ENCODE data around the gene TTI1. TPM values are rescaled to one million over a fixed set of nuclear protein-coding genes. Genes with fewer than 3 reads are reported as not detected.

The TTI1 gene
- total RNA-seq, 1 experiment from 2014 or later, result 26.9 TPM

DNA sequence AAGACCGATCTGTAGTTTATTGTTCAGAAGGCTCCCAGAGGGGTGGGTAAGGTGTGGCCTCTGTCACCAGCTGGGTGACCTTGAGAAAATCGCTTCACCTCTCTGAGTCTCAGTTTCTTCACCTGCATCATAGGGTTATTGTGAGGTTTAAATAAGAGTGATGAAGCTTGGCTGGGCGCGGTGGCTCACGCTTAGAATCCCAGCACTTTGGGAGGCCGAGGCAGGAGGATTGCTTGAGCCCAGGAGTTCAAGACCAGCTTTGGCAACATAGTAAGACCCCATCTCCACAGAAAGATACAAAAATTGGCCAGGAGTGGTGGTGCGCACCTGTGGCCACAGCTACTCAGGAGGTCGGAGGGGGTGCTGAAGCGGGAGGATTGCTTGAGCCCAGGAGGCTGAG, 94.3 kb downstream of the TTI1 start:
- no peaks in the 10 kb centered on the region for H3K27me3 ChIP-seq (ENCODE audit: insufficient read depth, low read length)
- no peak overlapping the region for H3K27ac ChIP-seq (ENCODE audit: low read depth, low read length)
- no TSS peak for BruUV-seq (replicated peaks)
- no peak overlapping the region for H3K9ac ChIP-seq (ENCODE audit: low read length)
- intact Hi-C loops (cut with micrococcal nuclease), result no loop called here
- no peaks in the 10 kb centered on the region for H3K9me2 ChIP-seq (ENCODE audit: insufficient read depth)
- no peaks in the 10 kb centered on the region for H3K79me2 ChIP-seq (ENCODE audit: insufficient read depth, low read length)
- no peaks in the 10 kb centered on the region for H3K9me3 ChIP-seq (ENCODE audit: control insufficient read depth in 1 of 2, insufficient read depth in 1 of 2, low read depth in 1 of 2, low read length in 2 of 2)
- no peak overlapping the region for H3K4me2 ChIP-seq (ENCODE audit: low read length)
- ATAC-seq (no peak), DNase-seq (ENCODE audit: low read depth, low spot score) (no peak)
- H4K20me1 ChIP-seq (ENCODE audit: insufficient read depth), result no peaks in the 10 kb centered on the region
- no peak overlapping the region for H3K4me3 ChIP-seq (replicated peaks in 1 of 2; ENCODE audit: low read depth in 1 of 2, low read length in 2 of 2)
- no peaks in the 10 kb centered on the region for H3K4me1 ChIP-seq (ENCODE audit: control insufficient read depth in 1 of 2, insufficient read depth in 2 of 2, low read length in 2 of 2)
- ChIA-PET RAD21 (ENCODE audit: low non-redundant PET in 1 of 2, low total read pairs in 2 of 2, uncharacterized antibody in 2 of 2, unreplicated experiment in 2 of 2) (no interaction called here), POLR2A (no interaction called here), CTCF (no interaction called here)
- no peaks in the 10 kb centered on the region for H3K36me3 ChIP-seq (ENCODE audit: control insufficient read depth in 1 of 2, insufficient read depth in 2 of 2, low read length in 2 of 2)
- TF ChIP-seq POLR2AphosphoS5 (IDR thresholded peaks at IDR 0.05; ENCODE audit: low read depth, low read length) (no peak), EZH2 (IDR thresholded peaks at IDR 0.05) (no peak), EZH2phosphoT487 (IDR thresholded peaks at IDR 0.05; ENCODE audit: borderline replicate concordance) (no peak), FOSL1 (IDR thresholded peaks at IDR 0.05; ENCODE audit: low read depth) (no peak), CEBPB (IDR thresholded peaks at IDR 0.05; ENCODE audit: low read depth) (no peak), RAD21 (IDR thresholded peaks at IDR 0.05; ENCODE audit: low read depth) (no peak), SP1 (IDR thresholded peaks at IDR 0.05; ENCODE audit: low read depth) (no peak)
- TF ChIP-seq, protein P1, sequence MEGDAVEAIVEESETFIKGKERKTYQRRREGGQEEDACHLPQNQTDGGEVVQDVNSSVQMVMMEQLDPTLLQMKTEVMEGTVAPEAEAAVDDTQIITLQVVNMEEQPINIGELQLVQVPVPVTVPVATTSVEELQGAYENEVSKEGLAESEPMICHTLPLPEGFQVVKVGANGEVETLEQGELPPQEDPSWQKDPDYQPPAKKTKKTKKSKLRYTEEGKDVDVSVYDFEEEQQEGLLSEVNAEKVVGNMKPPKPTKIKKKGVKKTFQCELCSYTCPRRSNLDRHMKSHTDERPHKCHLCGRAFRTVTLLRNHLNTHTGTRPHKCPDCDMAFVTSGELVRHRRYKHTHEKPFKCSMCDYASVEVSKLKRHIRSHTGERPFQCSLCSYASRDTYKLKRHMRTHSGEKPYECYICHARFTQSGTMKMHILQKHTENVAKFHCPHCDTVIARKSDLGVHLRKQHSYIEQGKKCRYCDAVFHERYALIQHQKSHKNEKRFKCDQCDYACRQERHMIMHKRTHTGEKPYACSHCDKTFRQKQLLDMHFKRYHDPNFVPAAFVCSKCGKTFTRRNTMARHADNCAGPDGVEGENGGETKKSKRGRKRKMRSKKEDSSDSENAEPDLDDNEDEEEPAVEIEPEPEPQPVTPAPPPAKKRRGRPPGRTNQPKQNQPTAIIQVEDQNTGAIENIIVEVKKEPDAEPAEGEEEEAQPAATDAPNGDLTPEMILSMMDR (IDR thresholded peaks at IDR 0.05 in 2 of 3, conservative IDR thresholded peaks at IDR 0.05 in 1 of 3; ENCODE audit: borderline replicate concordance in 1 of 3, insufficient read depth in 1 of 3, low read depth in 2 of 3, low read length in 2 of 3), result no peak
- TF ChIP-seq, protein P2, sequence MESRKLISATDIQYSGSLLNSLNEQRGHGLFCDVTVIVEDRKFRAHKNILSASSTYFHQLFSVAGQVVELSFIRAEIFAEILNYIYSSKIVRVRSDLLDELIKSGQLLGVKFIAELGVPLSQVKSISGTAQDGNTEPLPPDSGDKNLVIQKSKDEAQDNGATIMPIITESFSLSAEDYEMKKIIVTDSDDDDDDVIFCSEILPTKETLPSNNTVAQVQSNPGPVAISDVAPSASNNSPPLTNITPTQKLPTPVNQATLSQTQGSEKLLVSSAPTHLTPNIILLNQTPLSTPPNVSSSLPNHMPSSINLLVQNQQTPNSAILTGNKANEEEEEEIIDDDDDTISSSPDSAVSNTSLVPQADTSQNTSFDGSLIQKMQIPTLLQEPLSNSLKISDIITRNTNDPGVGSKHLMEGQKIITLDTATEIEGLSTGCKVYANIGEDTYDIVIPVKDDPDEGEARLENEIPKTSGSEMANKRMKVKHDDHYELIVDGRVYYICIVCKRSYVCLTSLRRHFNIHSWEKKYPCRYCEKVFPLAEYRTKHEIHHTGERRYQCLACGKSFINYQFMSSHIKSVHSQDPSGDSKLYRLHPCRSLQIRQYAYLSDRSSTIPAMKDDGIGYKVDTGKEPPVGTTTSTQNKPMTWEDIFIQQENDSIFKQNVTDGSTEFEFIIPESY (IDR thresholded peaks at IDR 0.05; ENCODE audit: extremely low read depth, insufficient replicate concordance, low read length), result no peak
- no peak overlapping the region for H2AFZ ChIP-seq (ENCODE audit: low read depth, low read length, poor library complexity, severe bottlenecking)
